ENCODE data around the gene STMN3.
"Not testable (repeated sequence)": the region's sequence is repeated elsewhere in the genome, so short reads cannot be mapped to it uniquely, and the experiment has no call there.

Gene STMN3

DNA sequence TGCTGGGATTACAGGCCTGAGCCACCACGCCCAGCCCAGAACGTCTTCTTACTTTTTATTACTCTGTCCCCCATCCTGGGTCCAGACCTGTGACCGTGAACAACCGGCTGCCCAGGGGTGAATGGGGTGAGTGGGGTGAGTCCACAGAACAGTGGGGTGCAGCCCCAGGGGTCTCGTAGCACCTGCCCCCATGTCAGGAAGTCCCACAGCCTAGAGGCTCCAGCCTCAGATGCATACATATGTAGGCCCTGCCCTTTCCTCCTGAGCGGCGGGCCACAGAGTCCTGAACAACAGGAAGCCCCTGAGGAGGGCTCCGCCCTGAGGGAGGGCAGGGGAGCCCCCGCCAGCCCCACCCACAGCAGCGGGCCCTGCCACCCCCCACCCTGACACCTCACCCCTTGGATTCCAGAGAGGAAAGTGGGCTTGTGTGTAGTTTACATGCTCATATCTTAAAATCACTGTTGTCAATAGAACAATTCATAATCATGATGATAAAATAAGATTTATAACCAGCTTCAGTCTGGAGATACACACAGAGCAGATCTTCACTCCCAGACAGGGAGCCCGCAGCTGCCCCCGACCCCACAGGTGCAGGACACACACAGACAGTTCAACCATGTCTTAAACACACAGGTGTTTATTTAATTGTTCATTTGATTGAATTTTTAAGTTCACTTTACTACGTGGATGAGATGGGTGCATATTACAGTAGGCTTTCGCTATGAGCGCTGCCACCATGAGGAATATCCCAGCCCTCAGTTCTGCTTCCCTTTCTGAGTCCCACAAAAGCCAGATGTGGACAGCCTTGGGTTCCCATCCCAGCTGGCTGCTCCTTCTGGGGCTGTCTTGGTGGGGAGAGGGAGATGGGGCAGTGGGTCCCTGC is 13.9 kb downstream of the STMN3 start:
- in situ Hi-C loops (cut with MboI; ENCODE audit: low sequenced_read_pairs) = no loop called here

DNA sequence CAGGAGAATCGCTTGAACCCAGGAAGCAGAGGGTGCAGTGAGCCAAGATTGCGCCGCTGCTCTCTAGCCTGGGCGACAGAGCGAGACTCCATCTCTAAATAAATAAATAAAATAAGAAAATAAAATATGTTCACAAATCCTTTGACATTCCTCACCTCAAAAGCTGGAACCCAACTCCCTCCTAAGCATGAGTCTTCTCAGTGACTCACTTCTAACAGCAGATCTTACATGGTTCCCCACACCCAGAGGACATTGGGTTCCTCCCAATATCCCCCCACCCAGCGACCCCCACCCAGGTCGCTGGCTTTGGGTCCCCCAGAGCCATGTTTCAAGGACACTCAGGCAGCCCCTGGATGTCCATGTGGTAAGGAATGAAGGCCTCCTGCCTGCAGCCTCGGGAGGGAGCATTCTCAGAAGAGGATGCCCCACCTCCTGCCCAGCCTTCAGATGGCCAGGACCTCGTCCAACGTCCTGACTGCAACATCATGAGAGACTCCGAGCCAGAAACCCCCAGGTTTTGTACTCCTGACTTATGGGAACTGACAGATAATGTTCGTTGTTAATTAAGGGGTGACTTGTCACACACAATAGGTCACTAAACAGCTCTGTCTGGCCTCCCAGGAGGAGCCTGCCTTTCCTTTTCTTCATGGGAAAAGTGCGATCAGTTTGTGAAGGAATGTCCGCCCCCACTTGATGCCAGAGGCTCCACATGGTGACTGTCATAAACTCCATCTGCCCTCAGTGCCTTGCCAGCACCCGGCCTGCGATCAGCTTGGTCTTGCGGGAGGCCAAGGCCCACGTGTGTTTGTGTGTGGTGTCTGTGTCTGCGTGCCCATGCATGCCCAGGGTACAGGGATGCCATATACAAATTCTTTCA is 16.2 kb downstream of the STMN3 start:
- in situ Hi-C loops (cut with MboI; ENCODE audit: low sequenced_read_pairs) = no loop called here

- in situ Hi-C loops (cut with MboI; ENCODE audit: low sequenced_read_pairs) = no loop called here
Observed at GRCh38 chr20:63635431-63636141, 17.6 kb downstream of the STMN3 start.

GRCh38 chr20:63633732-63634131 is 19.5 kb downstream of the STMN3 start:
- in situ Hi-C loops (cut with MboI; ENCODE audit: low sequenced_read_pairs) = no loop called here

DNA sequence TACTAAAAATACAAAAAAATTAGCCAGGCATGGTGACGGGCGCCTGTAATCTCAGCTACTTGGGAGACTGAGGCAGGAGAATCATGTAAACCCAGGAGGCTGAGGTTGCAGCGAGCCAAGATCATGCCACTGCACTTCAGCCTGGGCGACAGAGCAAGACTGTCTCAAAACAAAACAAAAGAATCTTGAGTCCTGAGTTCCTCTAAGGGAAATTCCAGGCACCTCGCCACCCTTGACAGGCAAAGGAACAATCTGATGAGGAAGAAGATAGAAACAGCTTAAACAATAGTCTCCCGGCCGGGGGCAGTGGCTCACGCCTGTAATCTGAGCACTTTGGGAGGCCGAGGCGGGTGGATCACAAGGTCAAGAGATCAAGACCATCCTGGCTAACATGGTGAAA is 21.8 kb downstream of the STMN3 start:
- in situ Hi-C loops (cut with MboI; ENCODE audit: low sequenced_read_pairs) = not testable (repeated sequence)

DNA sequence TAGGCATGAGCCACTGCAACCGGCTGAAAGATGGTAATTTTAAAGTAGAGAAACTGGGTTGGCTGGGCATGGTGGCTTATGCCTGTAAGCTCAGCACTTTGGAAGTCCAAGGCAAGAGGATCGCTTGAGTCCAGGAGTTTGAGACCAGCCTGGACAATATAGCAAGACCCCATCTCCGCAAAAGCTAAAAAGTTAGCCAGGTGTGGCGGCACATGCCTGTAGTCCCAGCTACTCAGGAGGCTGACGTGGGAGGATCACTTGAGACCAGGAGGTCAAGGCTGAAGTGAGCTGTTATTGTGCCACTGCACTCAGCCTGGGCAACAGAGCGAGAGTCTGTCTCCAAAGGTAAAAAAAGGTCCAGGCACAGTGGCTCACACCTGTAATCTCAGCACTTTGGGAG is 22.3 kb downstream of the STMN3 start:
- in situ Hi-C loops (cut with MboI; ENCODE audit: low sequenced_read_pairs) = not testable (repeated sequence)

DNA sequence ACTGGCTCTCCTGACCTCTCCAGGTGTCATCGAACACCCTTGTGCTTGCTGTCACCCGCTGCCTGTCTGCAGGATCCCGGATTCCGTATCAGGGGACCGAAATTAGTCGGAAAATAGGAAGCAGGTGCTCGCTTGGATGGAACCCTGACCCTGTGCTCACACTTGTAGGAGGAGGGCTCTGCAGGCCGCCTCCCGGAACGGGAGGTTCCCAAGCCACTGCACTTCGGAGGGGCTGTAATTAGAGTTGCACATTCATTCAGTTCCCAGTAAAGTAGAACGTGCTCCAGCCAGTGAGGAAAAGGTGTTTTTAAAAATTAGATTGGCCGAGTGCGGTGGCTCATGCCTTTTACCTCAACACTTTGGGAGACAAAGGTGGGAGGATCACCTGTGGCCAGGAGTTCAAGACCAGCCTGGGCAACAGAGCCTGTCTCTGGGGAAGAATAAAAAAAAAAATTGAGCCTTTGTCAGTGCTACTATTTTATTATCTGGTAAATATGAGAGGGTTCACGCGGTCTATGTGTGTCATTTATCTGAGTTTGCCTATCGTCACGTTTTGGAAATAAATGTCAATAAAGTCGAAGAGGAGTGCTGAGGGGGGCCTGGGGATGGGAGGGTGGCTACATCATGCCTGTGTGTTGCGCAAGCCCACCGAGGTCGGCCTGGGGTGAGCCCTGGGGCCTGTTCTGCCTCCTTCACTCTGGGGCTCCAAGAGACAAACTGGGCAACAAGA is 24.8 kb downstream of the STMN3 start:
- in situ Hi-C loops (cut with MboI; ENCODE audit: low sequenced_read_pairs) = no loop called here

DNA sequence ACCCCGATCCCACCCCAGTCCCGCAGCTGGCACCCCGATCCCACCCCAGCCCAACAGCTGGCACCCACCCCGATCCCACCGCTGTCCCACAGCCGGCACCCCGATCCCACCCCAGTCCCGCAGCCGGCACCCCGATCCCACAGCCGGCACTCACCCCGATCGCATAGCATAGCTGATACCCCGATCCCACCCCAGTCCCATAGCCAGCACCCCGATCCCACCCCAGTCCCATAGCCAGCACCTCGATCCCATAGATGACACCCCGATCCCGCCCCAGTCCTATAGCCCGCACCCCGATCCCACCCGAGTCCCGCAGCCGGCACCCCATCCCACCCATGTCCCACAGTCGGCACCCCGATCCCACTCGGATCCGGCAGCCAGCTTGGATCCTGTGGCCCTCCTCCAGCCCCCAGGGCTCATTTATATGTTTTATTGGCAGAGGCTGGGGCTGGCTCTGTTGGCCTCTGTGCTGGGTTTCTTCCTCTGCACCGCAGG is 25.4 kb downstream of the STMN3 start:
- in situ Hi-C loops (cut with MboI; ENCODE audit: low sequenced_read_pairs) = no loop called here

DNA sequence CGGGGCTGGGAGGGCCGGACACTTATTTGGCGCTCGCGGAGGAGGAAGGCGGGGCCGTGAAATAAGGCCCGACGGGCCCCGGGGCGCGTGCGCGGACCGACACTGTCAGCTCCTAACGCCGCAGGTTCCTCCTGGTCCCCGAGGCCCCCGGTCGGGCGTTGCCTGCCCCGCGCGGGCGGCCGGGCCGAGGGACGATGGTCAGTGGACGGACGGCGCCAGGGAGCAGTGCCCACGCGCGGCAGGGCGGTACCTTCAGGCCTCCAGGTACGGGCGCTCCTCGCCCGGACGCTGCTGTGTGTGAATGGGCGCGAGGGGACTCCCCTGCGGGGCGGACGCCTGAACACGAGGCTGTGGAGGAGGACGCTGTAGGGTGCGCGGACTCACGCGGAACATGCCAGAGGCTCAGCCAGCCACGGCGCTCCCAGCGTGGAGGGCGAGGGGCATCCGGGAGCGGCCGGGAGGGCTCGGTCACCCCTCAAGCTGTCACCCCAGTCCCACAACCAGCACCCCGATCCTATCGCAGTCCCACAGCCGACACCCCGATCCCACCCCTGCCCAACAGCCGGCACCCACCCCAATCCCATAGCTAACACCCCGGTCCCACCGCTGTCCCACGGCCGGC is 26.0 kb downstream of the STMN3 start:
- in situ Hi-C loops (cut with MboI; ENCODE audit: low sequenced_read_pairs) = no loop called here

DNA sequence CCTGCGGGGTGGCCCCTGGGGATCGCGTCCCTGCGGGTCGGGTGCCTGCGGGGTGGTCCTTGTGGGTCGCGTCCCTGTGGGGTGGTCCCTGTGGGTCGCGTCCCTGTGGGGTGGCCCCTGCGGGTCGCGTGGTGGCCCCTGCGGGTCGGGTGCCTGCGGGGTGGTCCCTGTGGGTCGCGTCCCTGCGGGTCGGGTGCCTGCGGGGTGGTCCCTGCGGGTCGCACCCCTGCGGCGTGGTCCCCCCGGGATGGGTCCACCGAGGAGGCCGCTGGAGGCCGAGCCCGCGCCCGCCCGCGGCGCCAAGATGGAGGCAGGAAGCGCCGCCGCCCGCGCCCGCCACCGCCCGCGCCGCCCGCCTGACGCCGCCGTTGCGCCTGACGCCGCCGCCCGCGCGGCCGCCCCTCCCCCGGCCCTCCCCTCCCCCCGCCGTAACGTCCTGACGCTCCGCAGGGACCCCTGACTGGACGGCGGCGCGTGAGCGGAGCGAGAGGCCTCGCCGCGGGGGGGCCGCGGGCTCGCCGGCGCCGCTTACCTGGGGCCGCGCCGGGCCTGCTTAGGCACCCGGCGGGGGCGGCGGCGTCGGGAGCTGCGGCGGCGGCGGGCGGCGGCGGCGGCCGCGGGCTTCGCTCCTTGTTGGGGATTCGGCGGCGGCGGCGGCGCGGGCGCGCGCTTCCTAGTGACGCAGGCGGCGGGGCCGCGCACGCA is 26.6 kb downstream of the STMN3 start, which contains the start of gene GMEB2:
TSS of gene GMEB2 (minus strand) at position 678 of the 705 bp plus-strand sequence. CDS start 7,704 bp downstream, outside the sequence.
- in situ Hi-C loops (cut with MboI; ENCODE audit: low sequenced_read_pairs) = no loop called here

GRCh38 chr20:63625771-63626423 is 27.3 kb downstream of the STMN3 start:
- in situ Hi-C loops (cut with MboI; ENCODE audit: low sequenced_read_pairs) = no loop called here

- in situ Hi-C loops (cut with MboI; ENCODE audit: low sequenced_read_pairs) = no loop called here
Observed at GRCh38 chr20:63624486-63624885, 28.7 kb downstream of the STMN3 start.

DNA sequence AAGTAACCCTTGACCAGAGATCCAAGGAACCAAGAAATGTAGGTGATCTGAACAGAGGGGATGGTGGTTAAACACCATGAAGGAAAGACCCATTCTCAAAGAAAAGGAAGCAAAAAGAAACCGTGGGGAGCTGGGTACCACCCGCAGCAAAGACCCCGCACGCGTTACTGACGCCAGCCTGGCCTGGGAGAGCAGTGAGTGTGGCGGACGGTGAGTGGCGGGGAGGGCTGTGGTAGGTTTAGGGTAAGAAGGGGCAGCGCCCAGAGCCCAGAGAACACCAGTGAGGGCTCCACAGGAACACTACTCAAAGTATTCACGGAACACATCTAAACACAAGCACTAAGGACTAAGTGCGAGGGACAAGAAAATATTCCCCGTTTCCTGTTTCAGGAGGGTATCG is 30.5 kb downstream of the STMN3 start:
- in situ Hi-C loops (cut with MboI; ENCODE audit: low sequenced_read_pairs) = no loop called here

DNA sequence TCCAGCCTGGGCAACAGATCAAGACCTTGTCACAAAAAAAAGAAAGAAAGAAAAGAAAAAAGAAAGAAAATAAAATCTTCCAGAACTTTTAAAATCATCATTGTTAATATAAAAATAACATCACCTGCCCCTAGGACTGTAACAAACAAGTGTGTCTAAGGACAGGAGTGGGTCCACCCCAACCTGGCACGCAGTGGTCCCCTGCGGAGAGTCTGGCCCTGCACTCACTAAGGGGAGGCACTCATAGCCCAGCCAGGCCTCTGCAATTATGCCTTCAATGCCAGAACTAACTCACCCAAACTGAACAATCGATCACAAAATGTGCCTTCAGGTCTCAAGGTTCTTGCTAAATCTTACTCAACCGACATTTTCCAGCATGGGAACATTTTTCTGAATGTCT is 31.1 kb downstream of the STMN3 start:
- in situ Hi-C loops (cut with MboI; ENCODE audit: low sequenced_read_pairs) = no loop called here

GRCh38 chr20:63620991-63621390 is 32.2 kb downstream of the STMN3 start:
- in situ Hi-C loops (cut with MboI; ENCODE audit: low sequenced_read_pairs) = no loop called here

- in situ Hi-C loops (cut with MboI; ENCODE audit: low sequenced_read_pairs) = no loop called here
Observed at GRCh38 chr20:63619505-63619904, 33.7 kb downstream of the STMN3 start.

DNA sequence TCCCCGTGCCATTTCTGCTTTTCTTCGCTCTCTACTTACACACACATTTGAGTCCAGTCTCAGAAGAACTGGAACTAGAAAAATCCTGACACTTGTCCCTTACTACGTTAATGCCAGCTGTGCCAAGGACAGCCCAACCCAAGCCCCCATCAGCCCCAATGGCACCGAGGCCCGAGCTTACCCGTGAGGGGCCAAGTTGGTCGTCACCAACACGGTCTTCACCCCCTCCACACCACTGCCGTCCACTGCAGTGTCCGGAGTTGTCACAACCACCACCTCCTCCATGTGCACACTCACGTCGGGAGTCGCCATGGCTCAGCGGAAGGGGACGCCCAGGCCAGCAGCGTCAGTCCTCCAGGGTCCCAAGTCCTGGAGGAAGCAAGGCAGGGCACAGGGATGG is 34.1 kb downstream of the STMN3 start:
- in situ Hi-C loops (cut with MboI; ENCODE audit: low sequenced_read_pairs) = no loop called here

- in situ Hi-C loops (cut with MboI; ENCODE audit: low sequenced_read_pairs) = no loop called here
Observed at GRCh38 chr20:63618291-63618980, 34.8 kb downstream of the STMN3 start.
